GM12878 (cell line): ENCODE results near the gene YBX2. TPM values are rescaled to one million over a fixed set of nuclear protein-coding genes. Genes with fewer than 3 reads are reported as not detected.

ENCODE experiments used
- BHLHE40 ChIP-seq, 2 experiments: fragments of 450-650 bp in 1 of 2; IDR thresholded peaks; 2 replicates each; pipeline ENCODE4 v1.6.1; 2011 to 2017; ENCODE audit warnings: low read depth in 2 of 2, borderline replicate concordance in 1 of 2, improper control_type of control experiment in 1 of 2, low read length in 1 of 2, mild to moderate bottlenecking in 1 of 2
- CHD4 ChIP-seq: fragments of 200-600 bp; sonication (generic); IDR thresholded peaks from 2 replicates; pipeline ENCODE4 v1.6.1; 2016; ENCODE audit warnings: mild to moderate bottlenecking
- EED ChIP-seq: sonication (generic); IDR thresholded peaks from 2 replicates; pipeline ENCODE4 v1.6.1; 2016; ENCODE audit warnings: antibody characterized with exemption, low read depth
- FOXK2 ChIP-seq: fragments of 450-650 bp; IDR thresholded peaks from 2 replicates; pipeline ENCODE4 v1.6.1; 2017; ENCODE audit warnings: mild to moderate bottlenecking, moderate library complexity
- FOXM1 ChIP-seq: IDR thresholded peaks from 2 replicates; pipeline ENCODE4 v1.6.1; 2012; ENCODE audit warnings: low read depth, mild to moderate bottlenecking, inconsistent platforms, low read length, moderate library complexity
- IKZF2 ChIP-seq, 2 experiments: fragments of 450-650 bp; IDR thresholded peaks; 2 replicates each; pipeline ENCODE4 v1.6.1; 2017; ENCODE audit warnings: mild to moderate bottlenecking in 2 of 2, moderate library complexity in 2 of 2
- IRF4 ChIP-seq: IDR thresholded peaks from 2 replicates; pipeline ENCODE4 v1.6.1; 2011; ENCODE audit warnings: low read depth, low read length
- KLF5 ChIP-seq: fragments of 450-650 bp; IDR thresholded peaks from 2 replicates; pipeline ENCODE4 v1.6.1; 2014; ENCODE audit warnings: mild to moderate bottlenecking; ENCODE audit not compliant: partially characterized antibody
- LARP7 ChIP-seq: fragments of 450-650 bp; IDR thresholded peaks from 2 replicates; pipeline ENCODE4 v1.6.1; 2017; ENCODE audit warnings: mild to moderate bottlenecking
- MYB ChIP-seq: fragments of 150-350 bp; IDR thresholded peaks from 2 replicates; pipeline ENCODE4 v1.6.1; 2014; ENCODE audit warnings: mild to moderate bottlenecking, low read depth, low read length, borderline replicate concordance
- NFIC ChIP-seq: IDR thresholded peaks from 2 replicates; pipeline ENCODE4 v1.6.1; 2012; ENCODE audit warnings: low read depth, mild to moderate bottlenecking, inconsistent platforms, low read length, moderate library complexity
- NFYA ChIP-seq: IDR thresholded peaks from 2 replicates; pipeline ENCODE4 v1.6.1; 2011; ENCODE audit warnings: low read depth, mild to moderate bottlenecking, low read length, improper control_type of control experiment, borderline replicate concordance
- NR2C1 ChIP-seq: fragments of 450-650 bp; IDR thresholded peaks from 2 replicates; pipeline ENCODE4 v1.6.1; 2017; ENCODE audit warnings: antibody characterized with exemption, mild to moderate bottlenecking, moderate library complexity
- POLR2AphosphoS5 ChIP-seq: IDR thresholded peaks from 2 replicates; pipeline ENCODE4 v1.6.1; 2011; ENCODE audit warnings: mild to moderate bottlenecking, low read length, inconsistent platforms
- SIX5 ChIP-seq: IDR thresholded peaks from 2 replicates; pipeline ENCODE4 v1.6.1; 2011; ENCODE audit warnings: mild to moderate bottlenecking, low read depth, low read length, moderate library complexity; ENCODE audit not compliant: severe bottlenecking
- SMAD1 ChIP-seq: fragments of 450-650 bp; IDR thresholded peaks from 2 replicates; pipeline ENCODE4 v1.6.1; 2018; ENCODE audit warnings: mild to moderate bottlenecking, low read depth; ENCODE audit not compliant: partially characterized antibody
- SREBF2 ChIP-seq: IDR thresholded peaks from 2 replicates; pipeline ENCODE4 v1.6.1; 2012; ENCODE audit warnings: mild to moderate bottlenecking, low read length
- STAT3 ChIP-seq: IDR thresholded peaks from 2 replicates; pipeline ENCODE4 v1.6.1; 2011; ENCODE audit warnings: low read depth, low read length, improper control_type of control experiment
- SUPT20H ChIP-seq: IDR thresholded peaks from 2 replicates; pipeline ENCODE4 v1.6.1; 2011; ENCODE audit warnings: low read depth, mild to moderate bottlenecking, low read length, moderate library complexity, borderline replicate concordance; ENCODE audit not compliant: control insufficient read depth
- TARDBP ChIP-seq: IDR thresholded peaks from 2 replicates; pipeline ENCODE4 v1.6.1; 2016; ENCODE audit warnings: borderline replicate concordance
- TBL1XR1 ChIP-seq: IDR thresholded peaks from 2 replicates; pipeline ENCODE4 v1.6.1; 2012; ENCODE audit warnings: low read depth, low read length, improper control_type of control experiment
- TCF7 ChIP-seq: IDR thresholded peaks from 2 replicates; pipeline ENCODE4 v1.6.1; 2014; ENCODE audit warnings: antibody characterized with exemption, borderline replicate concordance
- WRNIP1 ChIP-seq: IDR thresholded peaks from 2 replicates; pipeline ENCODE4 v1.6.1; 2011; ENCODE audit warnings: low read depth, low read length, improper control_type of control experiment, borderline replicate concordance
- ZNF274 ChIP-seq: IDR thresholded peaks from one replicate; pipeline ENCODE4 v1.8.0; 2011; ENCODE audit not compliant: insufficient read length, insufficient read depth
- ZNF384 ChIP-seq: IDR thresholded peaks from 2 replicates; pipeline ENCODE4 v1.6.1; 2012; ENCODE audit warnings: low read depth, mild to moderate bottlenecking, low read length, improper control_type of control experiment, borderline replicate concordance
- ZNF592 ChIP-seq: fragments of 450-650 bp; IDR thresholded peaks from 2 replicates; pipeline ENCODE4 v1.6.1; 2017; ENCODE audit warnings: mild to moderate bottlenecking, moderate library complexity
- polyA plus RNA-seq, 11 experiments: library from polyadenylated mRNA; depleted of rRNA in 4 of 11; unstranded in 6 of 11; stranded (reverse) in 5 of 11; fragments of >200 nt; fragmentation: Nextera tagmentation in 4 of 11; fragmentation: Illumina TruSeq in 1 of 11; extraction: Ambion mirVana in 4 of 11; extraction: Trizol in 1 of 11; gene quantifications; 1 replicate in 1 of 11; 2 replicates in 10 of 11; pipeline versions ENCODE4 v1.2.1 to v1.2.3, GENCODE V29; 2011 to 2016; ENCODE audit warnings: inconsistent platforms in 2 of 11, missing spikeins in 2 of 11, low read depth in 1 of 11
- total RNA-seq, 4 experiments: library from RNA; depleted of rRNA in 3 of 4; stranded (reverse); fragments of >200 nt in 3 of 4; fragmentation: Illumina TruSeq in 1 of 4; extraction: Trizol in 1 of 4; gene quantifications; 2 replicates each; pipeline versions ENCODE4 v1.2.1 to v1.2.3, GENCODE V29; 2013 to 2021
- TF ChIP-seq, protein P1 (sequence below): fragments of 450-650 bp; IDR thresholded peaks from 2 replicates; pipeline ENCODE4 v1.6.1; 2017; ENCODE audit warnings: mild to moderate bottlenecking, low read depth, inconsistent platforms; ENCODE audit not compliant: poor library complexity, severe bottlenecking

Gene YBX2
- total and polyA plus RNA-seq, 10 of the 15 experiments (the other 5 are each of a cell fraction or from before 2014, with no cell fraction given) = not detected

- TF ChIP-seq, protein P1, sequence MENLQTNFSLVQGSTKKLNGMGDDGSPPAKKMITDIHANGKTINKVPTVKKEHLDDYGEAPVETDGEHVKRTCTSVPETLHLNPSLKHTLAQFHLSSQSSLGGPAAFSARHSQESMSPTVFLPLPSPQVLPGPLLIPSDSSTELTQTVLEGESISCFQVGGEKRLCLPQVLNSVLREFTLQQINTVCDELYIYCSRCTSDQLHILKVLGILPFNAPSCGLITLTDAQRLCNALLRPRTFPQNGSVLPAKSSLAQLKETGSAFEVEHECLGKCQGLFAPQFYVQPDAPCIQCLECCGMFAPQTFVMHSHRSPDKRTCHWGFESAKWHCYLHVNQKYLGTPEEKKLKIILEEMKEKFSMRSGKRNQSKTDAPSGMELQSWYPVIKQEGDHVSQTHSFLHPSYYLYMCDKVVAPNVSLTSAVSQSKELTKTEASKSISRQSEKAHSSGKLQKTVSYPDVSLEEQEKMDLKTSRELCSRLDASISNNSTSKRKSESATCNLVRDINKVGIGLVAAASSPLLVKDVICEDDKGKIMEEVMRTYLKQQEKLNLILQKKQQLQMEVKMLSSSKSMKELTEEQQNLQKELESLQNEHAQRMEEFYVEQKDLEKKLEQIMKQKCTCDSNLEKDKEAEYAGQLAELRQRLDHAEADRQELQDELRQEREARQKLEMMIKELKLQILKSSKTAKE = peak; percentile 27
- no peak for TF ChIP-seq IRF4
- no peak; a peak in 1 of 4 replicates for TF ChIP-seq IKZF2 (IDR thresholded peaks at IDR 0.05)
- no peak for TF ChIP-seq EED
- TF ChIP-seq STAT3 = 0 out of 2 replicates have a peak, but pooled peaks have one; percentile 21
- peak; percentile 14 for TF ChIP-seq KLF5
- peak; percentile 43 to 58; a peak in 2 of 4 replicates for TF ChIP-seq BHLHE40 (IDR thresholded peaks at IDR 0.05; ENCODE audit: borderline replicate concordance in 1 of 2, low read depth in 2 of 2, low read length in 1 of 2)
- TF ChIP-seq SMAD1 = peak; percentile 73
- no peak for TF ChIP-seq SREBF2
- no peak for TF ChIP-seq TCF7
- TF ChIP-seq NFYA = no peak
- TF ChIP-seq TARDBP = peak; percentile 84; the same call in 1 of the 2 replicates
- no peak for TF ChIP-seq WRNIP1
- no peak for TF ChIP-seq ZNF274
- peak; percentile 51 for TF ChIP-seq SIX5
- no peak for TF ChIP-seq LARP7
- no peak for TF ChIP-seq NFIC
- peak; percentile 92 for TF ChIP-seq POLR2AphosphoS5
- TF ChIP-seq FOXK2 = peak; percentile 56
- TF ChIP-seq NR2C1 = peak; percentile 80; the same call in 1 of the 2 replicates
- no peak for TF ChIP-seq SUPT20H
- no peak for TF ChIP-seq ZNF592
- no peak for TF ChIP-seq ZNF384
- TF ChIP-seq MYB = no peak
- TF ChIP-seq TBL1XR1 = peak; percentile 64; the same call in 1 of the 2 replicates
- TF ChIP-seq CHD4 = no peak
- TF ChIP-seq FOXM1 = no peak
Observed at GRCh38 chr17:7306911-7307685, 12.7 kb upstream of the YBX2 start, which contains the start of gene EIF5A (continued).
